Uterus (tissue), 4 donors: Measurements from ENCODE around the gene NOC3L. TPM values are rescaled to one million over a fixed set of nuclear protein-coding genes. Genes with fewer than 3 reads are reported as not detected.
A peak's percentile ranks its signal among the peaks of the same experiment; 100 is the strongest.

Experiments
- DNase-seq, 2 donors: peaks; one replicate each; pipeline ENCODE4 v3.0.0-alpha.2; 2019 to 2020
- H3K27ac ChIP-seq, 2 donors: fragments of 200-600 bp; sonication (generic); 1 replicate in 1 of 2; 2 replicates in 1 of 2; pipeline ENCODE4 v1.5.1; 2016 to 2018
- H3K27me3 ChIP-seq, 2 donors: fragments of 200-600 bp; sonication (generic); one replicate each; pipeline ENCODE4 v1.5.1; 2018 to 2019; ENCODE audit warnings: control low read depth in 1 of 2
- H3K36me3 ChIP-seq, 2 donors: fragments of 200-600 bp; sonication (generic); one replicate each; pipeline ENCODE4 v1.5.1; 2019; ENCODE audit warnings: control low read depth in 1 of 2
- H3K4me1 ChIP-seq, 2 donors: fragments of 200-600 bp; sonication (generic); one replicate each; pipeline ENCODE4 v1.5.1; 2018 to 2019; ENCODE audit warnings: control low read depth in 1 of 2
- H3K4me3 ChIP-seq, 2 donors: fragments of 200-600 bp; sonication (generic); 1 replicate in 1 of 2; 2 replicates in 1 of 2; pipeline ENCODE4 v1.5.1; 2018 to 2019; ENCODE audit warnings: mild to moderate bottlenecking in 1 of 2
- H3K9me3 ChIP-seq, 2 donors: fragments of 200-600 bp; sonication (generic); one replicate each; pipeline ENCODE4 v1.5.1; 2019; ENCODE audit warnings: control low read depth in 1 of 2
- POLR2A ChIP-seq, 2 donors: fragments of 450-650 bp; IDR thresholded peaks; one replicate each; pipeline ENCODE4 v1.6.1; 2016; ENCODE audit warnings: antibody characterized with exemption in 2 of 2, mild to moderate bottlenecking in 1 of 2, moderate library complexity in 1 of 2
- intact Hi-C: fragments of 100-400 bp; cut with DNase I; formaldehyde crosslinking; loops from one replicate; pipeline ENCODE4 v1.15.1; 2023; ENCODE audit warnings: low total_unique reads
- total RNA-seq, 4 donors: library from RNA; depleted of rRNA in 3 of 4; stranded (reverse); fragments of >200 nt in 3 of 4; gene quantifications; one replicate each; pipeline versions ENCODE4 v1.1.0 to v1.2.4, GENCODE V29; 2014 to 2023
- TF ChIP-seq, protein P1 (sequence below), 4 experiments: fragments of 200-600 bp in 2 of 4; fragments of 450-650 bp in 2 of 4; sonication (generic) in 2 of 4; IDR thresholded peaks; one replicate each; pipeline ENCODE4 v1.5.1; 2016 to 2019; ENCODE audit warnings: antibody characterized with exemption in 4 of 4, mild to moderate bottlenecking in 2 of 4, moderate library complexity in 1 of 4
- donor health status: DM: yes; HTN: yes; CAD: no.

NOC3L gene
- total RNA-seq, 4 donors from 2014 or later: 6.2 to 48.7 (median 16.7) TPM

DNA sequence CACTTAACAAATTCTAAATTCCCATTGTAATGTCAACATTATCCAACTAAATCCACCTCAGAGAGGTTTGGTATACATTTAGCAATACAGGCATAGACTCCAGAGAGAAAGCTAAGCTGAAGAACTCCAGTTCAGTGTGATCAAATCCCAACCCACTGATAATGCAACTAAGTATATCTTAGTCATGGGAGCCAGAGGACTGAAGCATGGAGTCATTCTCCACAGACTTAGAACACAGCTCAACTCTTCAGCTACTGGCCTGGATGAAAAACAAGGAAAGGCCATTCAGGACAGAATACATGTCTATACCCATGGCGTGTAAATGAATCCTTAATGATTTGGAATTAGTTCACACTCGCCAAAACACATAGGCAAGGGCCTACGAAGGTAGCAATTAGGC is 27.9 kb downstream of the NOC3L start:
- Histone ChIP-seq H3K27ac (no peak overlapping the region), H3K27me3 (no peaks in the 10 kb centered on the region), H3K4me3 (no peak overlapping the region), H3K9me3 (no peaks in the 10 kb centered on the region), H3K4me1 (no peaks in the 10 kb centered on the region), H3K36me3 (no peaks in the 10 kb centered on the region)
- DNase-seq: no peak
- TF ChIP-seq POLR2A (IDR thresholded peaks at IDR 0.05): no peak
- TF ChIP-seq, protein P1, sequence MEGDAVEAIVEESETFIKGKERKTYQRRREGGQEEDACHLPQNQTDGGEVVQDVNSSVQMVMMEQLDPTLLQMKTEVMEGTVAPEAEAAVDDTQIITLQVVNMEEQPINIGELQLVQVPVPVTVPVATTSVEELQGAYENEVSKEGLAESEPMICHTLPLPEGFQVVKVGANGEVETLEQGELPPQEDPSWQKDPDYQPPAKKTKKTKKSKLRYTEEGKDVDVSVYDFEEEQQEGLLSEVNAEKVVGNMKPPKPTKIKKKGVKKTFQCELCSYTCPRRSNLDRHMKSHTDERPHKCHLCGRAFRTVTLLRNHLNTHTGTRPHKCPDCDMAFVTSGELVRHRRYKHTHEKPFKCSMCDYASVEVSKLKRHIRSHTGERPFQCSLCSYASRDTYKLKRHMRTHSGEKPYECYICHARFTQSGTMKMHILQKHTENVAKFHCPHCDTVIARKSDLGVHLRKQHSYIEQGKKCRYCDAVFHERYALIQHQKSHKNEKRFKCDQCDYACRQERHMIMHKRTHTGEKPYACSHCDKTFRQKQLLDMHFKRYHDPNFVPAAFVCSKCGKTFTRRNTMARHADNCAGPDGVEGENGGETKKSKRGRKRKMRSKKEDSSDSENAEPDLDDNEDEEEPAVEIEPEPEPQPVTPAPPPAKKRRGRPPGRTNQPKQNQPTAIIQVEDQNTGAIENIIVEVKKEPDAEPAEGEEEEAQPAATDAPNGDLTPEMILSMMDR (IDR thresholded peaks at IDR 0.05): no peak
- intact Hi-C loops: no loop called here

DNA sequence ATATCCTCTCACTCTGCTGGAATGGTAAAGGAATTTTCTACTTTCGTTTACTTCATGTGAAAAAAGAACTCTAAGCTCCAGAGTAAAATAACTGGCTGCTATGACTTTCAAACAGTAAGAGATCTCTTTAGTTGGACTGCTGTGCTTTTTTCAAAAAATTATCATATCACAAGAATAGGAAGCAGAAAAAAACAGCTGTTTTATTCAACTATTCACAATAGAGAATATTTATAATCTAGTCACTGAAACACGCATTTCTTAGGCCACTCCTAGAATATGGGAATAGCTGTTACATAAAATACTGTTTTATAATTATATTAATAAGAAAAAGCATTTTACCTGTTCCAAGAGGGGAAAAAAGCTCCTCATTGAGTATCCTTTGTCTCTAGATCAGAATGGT is 29.7 kb downstream of the NOC3L start:
- Histone ChIP-seq H3K4me1 (no peaks in the 10 kb centered on the region), H3K27ac (no peak overlapping the region), H3K4me3 (no peak overlapping the region), H3K27me3 (no peaks in the 10 kb centered on the region), H3K9me3 (no peaks in the 10 kb centered on the region), H3K36me3 (no peaks in the 10 kb centered on the region)
- no peak for DNase-seq
- TF ChIP-seq, protein P1 (IDR thresholded peaks at IDR 0.05): no peak
- TF ChIP-seq POLR2A (IDR thresholded peaks at IDR 0.05): no peak
- intact Hi-C loops: no loop called here

DNA sequence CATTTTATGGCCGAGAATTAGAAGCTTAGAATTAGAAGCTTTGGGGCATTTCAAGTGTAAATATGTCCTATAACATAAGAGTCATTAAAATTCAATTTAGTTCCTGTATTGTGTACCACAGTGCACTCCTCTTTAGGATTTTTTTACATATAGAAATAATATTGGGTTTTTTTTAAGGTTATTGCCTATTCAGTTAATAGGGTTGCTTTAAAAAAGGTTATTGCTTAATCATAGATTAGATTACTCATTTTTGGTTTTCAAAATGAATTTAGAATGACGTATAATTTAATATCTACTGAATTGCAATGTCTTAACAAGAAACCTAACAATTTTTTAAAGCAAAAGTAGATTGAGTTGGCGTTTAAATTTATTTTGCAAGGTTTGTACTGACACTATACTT is 34.1 kb downstream of the NOC3L start:
- H3K27ac ChIP-seq: no peak overlapping the region

DNA sequence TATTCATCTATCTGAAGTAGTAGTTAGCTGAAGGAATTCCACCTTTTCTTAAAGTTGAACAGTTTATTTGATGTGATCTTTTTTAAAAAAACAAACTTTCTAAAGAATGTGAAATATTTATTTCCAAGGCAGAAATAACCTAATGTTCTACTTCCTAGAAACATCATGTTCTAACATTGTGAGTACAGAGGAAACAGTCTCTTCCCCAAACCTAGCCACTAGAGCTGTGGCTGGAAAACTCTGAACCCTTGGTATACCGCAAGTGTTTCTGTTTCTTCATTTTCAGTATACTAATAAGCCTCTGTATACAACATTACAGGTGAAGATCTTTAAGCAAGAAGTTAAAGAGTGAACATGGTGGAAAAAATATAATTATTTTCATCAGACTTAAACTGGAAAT is 35.1 kb downstream of the NOC3L start:
- intact Hi-C loops: no loop called here
- H3K36me3 ChIP-seq: no peaks in the 10 kb centered on the region
- H3K4me3 ChIP-seq: no peak overlapping the region
- no peak for DNase-seq
- no peaks in the 10 kb centered on the region for H3K9me3 ChIP-seq
- H3K27ac ChIP-seq: peak overlapping the region in 1 of 2 donors; percentile 55
- no peaks in the 10 kb centered on the region for H3K4me1 ChIP-seq
- H3K27me3 ChIP-seq: no peaks in the 10 kb centered on the region
- TF ChIP-seq, protein P1 (IDR thresholded peaks at IDR 0.05): no peak
- TF ChIP-seq POLR2A (IDR thresholded peaks at IDR 0.05): no peak

More for the DNA sequence above, 34.1 kb downstream of the NOC3L start:
- intact Hi-C loops: no loop called here
- no peaks in the 10 kb centered on the region for H3K36me3 ChIP-seq
- H3K9me3 ChIP-seq: no peaks in the 10 kb centered on the region
- no peak overlapping the region for H3K4me3 ChIP-seq
- H3K4me1 ChIP-seq: no peaks in the 10 kb centered on the region
- TF ChIP-seq, protein P1 (IDR thresholded peaks at IDR 0.05): no peak
- TF ChIP-seq POLR2A (IDR thresholded peaks at IDR 0.05): no peak
- no peaks in the 10 kb centered on the region for H3K27me3 ChIP-seq
- DNase-seq: no peak

DNA sequence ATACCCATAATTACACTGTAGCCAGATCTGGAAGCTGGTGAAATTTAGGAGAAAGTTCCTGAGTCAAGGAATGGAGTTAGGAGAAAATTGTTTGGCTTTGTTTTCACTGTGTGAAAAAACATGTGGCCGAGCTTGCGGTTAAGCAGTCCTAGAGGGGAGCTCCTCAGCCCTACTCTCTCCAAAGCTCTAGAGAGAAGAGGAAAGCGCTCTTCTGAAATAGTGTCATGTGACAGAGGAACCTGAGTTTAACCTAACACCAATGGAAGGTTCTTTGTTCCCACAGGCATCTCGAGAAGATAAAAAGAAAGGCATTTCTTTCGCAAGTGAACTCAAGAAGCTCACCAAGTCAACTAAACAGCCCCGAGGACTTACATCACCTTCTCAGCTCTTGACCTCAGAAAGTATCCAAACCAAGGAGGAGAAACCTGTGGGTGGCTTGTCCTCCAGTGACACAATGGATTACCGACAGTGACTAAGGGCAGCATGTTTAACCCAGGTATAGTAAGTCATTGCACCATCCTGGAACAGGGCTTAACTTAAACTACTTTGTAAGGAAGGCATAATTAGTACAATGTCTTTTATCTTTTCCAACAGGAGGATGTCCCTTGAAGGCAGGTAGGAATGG is 38.0 kb downstream of the NOC3L start:
- no peaks in the 10 kb centered on the region for H3K36me3 ChIP-seq
- H3K4me3 ChIP-seq: no peak overlapping the region
- no peaks in the 10 kb centered on the region for H3K27me3 ChIP-seq
- intact Hi-C loops: loop anchor here (5.0 kb wide), 1 partner anchor 407 kb away; no protein-coding TSS in a partner anchor
- no peaks in the 10 kb centered on the region for H3K4me1 ChIP-seq
- no peak for TF ChIP-seq POLR2A (IDR thresholded peaks at IDR 0.05)
- TF ChIP-seq, protein P1 (IDR thresholded peaks at IDR 0.05): no peak
- H3K9me3 ChIP-seq: no peaks in the 10 kb centered on the region
- no peak for DNase-seq
- H3K27ac ChIP-seq: no peak overlapping the region
